ENCODE results near the gene KLHDC4. TPM values are rescaled to one million over a fixed set of nuclear protein-coding genes. Genes with fewer than 3 reads are reported as not detected.

KLHDC4 gene
- total and polyA plus RNA-seq, 10 of the 15 experiments (the other 5 are each of a cell fraction or from before 2014, with no cell fraction given) = 0.80 to 62.1 (median 32.8) TPM

- TF ChIP-seq ZNF592 (IDR thresholded peaks at IDR 0.05) (no peak), YBX1 (IDR thresholded peaks at IDR 0.05) (no peak), MTA2 (IDR thresholded peaks at IDR 0.05; ENCODE audit: low read depth) (no peak), NBN (IDR thresholded peaks at IDR 0.05) (no peak), BACH1 (IDR thresholded peaks at IDR 0.05; ENCODE audit: borderline replicate concordance) (no peak)
Observed at GRCh38 chr16:87703835-87704375, 61.9 kb downstream of the KLHDC4 start (continued).

GRCh38 chr16:87703071-87703470 lies 62.7 kb downstream of the KLHDC4 start:
- FAIRE-seq = no peak
- TF ChIP-seq ATF3 (IDR thresholded peaks at IDR 0.05; ENCODE audit: borderline replicate concordance, extremely low read depth, low read depth, low read length) (no peak), SIN3A (IDR thresholded peaks at IDR 0.05; ENCODE audit: low read depth, low read length) (no peak), TCF3 (IDR thresholded peaks at IDR 0.05; ENCODE audit: borderline replicate concordance, insufficient read depth, low read depth, low read length) (no peak), BCLAF1 (IDR thresholded peaks at IDR 0.05) (no peak), ESRRA (IDR thresholded peaks at IDR 0.05; ENCODE audit: low read length) (no peak), RFX5 (IDR thresholded peaks at IDR 0.05; ENCODE audit: low read depth, low read length) (no peak), EGR1 (IDR thresholded peaks at IDR 0.05; ENCODE audit: borderline replicate concordance in 1 of 2, low read depth in 2 of 2, low read length in 2 of 2) (no peak), BRCA1 (IDR thresholded peaks at IDR 0.05; ENCODE audit: low read depth, low read length) (no peak), IRF3 (IDR thresholded peaks at IDR 0.05) (no peak), HDAC2 (IDR thresholded peaks at IDR 0.05) (no peak)

More at GRCh38 chr16:87703071-87703470, 62.7 kb downstream of the KLHDC4 start:
- Histone ChIP-seq H3K27me3 (replicated peaks in 1 of 2; ENCODE audit: control insufficient read depth in 2 of 2, insufficient read depth in 2 of 2, low read length in 1 of 2) (no peaks in the 10 kb centered on the region), H3K36me3 (ENCODE audit: control insufficient read depth in 2 of 2, insufficient read depth in 2 of 2, low read length in 1 of 2) (peaks cover 11 to 21% of the 10 kb centered on the region in 2 experiments; a peak in 3 of 4 replicates), H3K4me1 (ENCODE audit: control insufficient read depth, insufficient read depth, low read length) (peaks cover 38% of the 10 kb centered on the region), H3K9ac (ENCODE audit: control insufficient read depth, insufficient read depth, low read length) (no peak overlapping the region), H3K79me2 (ENCODE audit: control insufficient read depth, insufficient read depth, low read length) (no peaks in the 10 kb centered on the region), H3K9me3 (replicated peaks; ENCODE audit: control insufficient read depth, insufficient read depth, low read length) (no peaks in the 10 kb centered on the region), H3K27ac (ENCODE audit: control insufficient read depth, insufficient read depth) (no peak overlapping the region), H4K20me1 (ENCODE audit: control insufficient read depth, insufficient read depth) (no peaks in the 10 kb centered on the region), H3K4me2 (ENCODE audit: control insufficient read depth, insufficient read depth) (no peak overlapping the region), H3K4me3 (no peak overlapping the region), H2AFZ (ENCODE audit: control insufficient read depth, low read depth, low read length) (no peak overlapping the region)
- no peak for ATAC-seq
- intact Hi-C loops (cut with micrococcal nuclease; ENCODE audit: unreplicated experiment) (loop anchor here (5.0 kb wide), 1 partner anchor 64 kb away; the partner anchor contains the start of gene KLHDC4), in situ Hi-C loops (cut with MboI) (no loop called here)
- SMC1A ChIA-PET (ENCODE audit: uncharacterized antibody, unreplicated experiment) = interaction anchor here (1.4 kb wide), 1 partner anchor 21 kb away, joined by 6 read pairs; no protein-coding TSS in a partner anchor
- CTCF ChIA-PET = interaction anchor here (0.7 to 1.9 kb wide), 6 partner anchors 10 to 309 kb away, joined by 3 to 10 read pairs (median 3); no protein-coding TSS in a partner anchor
- POLR2A ChIA-PET = no interaction called here
- DNase-seq (ENCODE audit: low read depth, low spot score) = no peak
- RAD21 ChIA-PET (ENCODE audit: unreplicated experiment) = interaction anchor here (0.7 kb wide), 1 partner anchor 66 kb away, joined by 3 read pairs; no protein-coding TSS in a partner anchor
- TSS peak; percentile 15 for BruUV-seq (replicated peaks)
- 97% methylated on average over 13 of the region's 26 CpGs for WGBS (ENCODE audit: insufficient coverage, insufficient replicate concordance, low lambda C conversion rate, missing lambda C conversion rate)

Measured in GM12878 (cell line).